AG04450 (cell line): Measurements from ENCODE around the gene MYL7. TPM values are rescaled to one million over a fixed set of nuclear protein-coding genes. Genes with fewer than 3 reads are reported as not detected.

Experiments used
- CTCF ChIA-PET: fragments of 300-600, 350-600 bp; formaldehyde crosslinking; extraction: SDS; loops from one replicate; lab custom pipeline; 2022; ENCODE audit warnings: antibody characterized with exemption, inconsistent platforms; lab: Charles Lee
- POLR2A ChIA-PET: fragments of 350-600 bp; formaldehyde crosslinking; extraction: SDS; loops from one replicate; lab custom pipeline; 2021; ENCODE audit warnings: antibody characterized with exemption, inconsistent platforms; lab: Yijun Ruan, JAX
- DNase-seq: peaks from one replicate; pipeline ENCODE4 v3.0.0-alpha.2; 2011; ENCODE audit warnings: low read depth, low spot score
- H3K27ac ChIP-seq: one replicate; pipeline ENCODE4 v1.5.1; 2012; ENCODE audit warnings: low read depth, low read length, control low read depth
- H3K27me3 ChIP-seq: one replicate; pipeline ENCODE4 v1.6.0; 2012; ENCODE audit warnings: low read length; ENCODE audit not compliant: control insufficient read depth, insufficient read depth
- H3K4me3 ChIP-seq: 2 replicates; pipeline ENCODE4 v1.5.1; 2011; ENCODE audit warnings: mild to moderate bottlenecking, low read depth, low read length, control low read depth
- H3K9me3 ChIP-seq: 2 replicates; pipeline ENCODE4 v1.5.1; 2012; ENCODE audit warnings: low read length; ENCODE audit not compliant: control insufficient read depth, insufficient read depth
- polyA minus RNA-seq: library from RNA; depleted of rRNA, polyadenylated mRNA; stranded (reverse); fragments of >200 nt; gene quantifications from 2 replicates; pipeline ENCODE4 v1.2.3, GENCODE V29; 2011; rRNA and poly(A)+ RNA removed
- polyA plus RNA-seq: library from polyadenylated mRNA; depleted of rRNA; stranded (reverse); fragments of >200 nt; gene quantifications from 2 replicates; pipeline ENCODE4 v1.2.3, GENCODE V29; 2011; rRNA removed
- TF ChIP-seq, protein P1 (sequence below): IDR thresholded peaks from 2 replicates; pipeline ENCODE4 v1.5.1; 2011; ENCODE audit warnings: low read depth, low read length, control low read depth, inconsistent platforms

The MYL7 gene
- polyA plus RNA-seq (not detected in 2 replicates), polyA minus RNA-seq (not detected in 2 replicates)

GRCh38 chr7:44141221-44141850 lies at the start of gene MYL7:
Gene MYL7, minus strand, starts transcription at chr7:44141332. Its CDS starts 27 bp downstream, at chr7:44141305.
- no peak for DNase-seq
- ChIA-PET POLR2A (no interaction called here), CTCF (interaction anchor here (0.9 kb wide), 1 partner anchor 56 kb away, joined by 3 read pairs; no protein-coding TSS in a partner anchor)
- no peak within 1 kb of the TSS for H3K4me3 ChIP-seq
- H3K27me3 ChIP-seq = peaks cover 38% of the 10 kb centered on the region
- H3K9me3 ChIP-seq = peaks cover 10% of the 10 kb centered on the region
- no peak within 1 kb of the TSS for H3K27ac ChIP-seq
- TF ChIP-seq, protein P1, sequence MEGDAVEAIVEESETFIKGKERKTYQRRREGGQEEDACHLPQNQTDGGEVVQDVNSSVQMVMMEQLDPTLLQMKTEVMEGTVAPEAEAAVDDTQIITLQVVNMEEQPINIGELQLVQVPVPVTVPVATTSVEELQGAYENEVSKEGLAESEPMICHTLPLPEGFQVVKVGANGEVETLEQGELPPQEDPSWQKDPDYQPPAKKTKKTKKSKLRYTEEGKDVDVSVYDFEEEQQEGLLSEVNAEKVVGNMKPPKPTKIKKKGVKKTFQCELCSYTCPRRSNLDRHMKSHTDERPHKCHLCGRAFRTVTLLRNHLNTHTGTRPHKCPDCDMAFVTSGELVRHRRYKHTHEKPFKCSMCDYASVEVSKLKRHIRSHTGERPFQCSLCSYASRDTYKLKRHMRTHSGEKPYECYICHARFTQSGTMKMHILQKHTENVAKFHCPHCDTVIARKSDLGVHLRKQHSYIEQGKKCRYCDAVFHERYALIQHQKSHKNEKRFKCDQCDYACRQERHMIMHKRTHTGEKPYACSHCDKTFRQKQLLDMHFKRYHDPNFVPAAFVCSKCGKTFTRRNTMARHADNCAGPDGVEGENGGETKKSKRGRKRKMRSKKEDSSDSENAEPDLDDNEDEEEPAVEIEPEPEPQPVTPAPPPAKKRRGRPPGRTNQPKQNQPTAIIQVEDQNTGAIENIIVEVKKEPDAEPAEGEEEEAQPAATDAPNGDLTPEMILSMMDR = no peak

DNA sequence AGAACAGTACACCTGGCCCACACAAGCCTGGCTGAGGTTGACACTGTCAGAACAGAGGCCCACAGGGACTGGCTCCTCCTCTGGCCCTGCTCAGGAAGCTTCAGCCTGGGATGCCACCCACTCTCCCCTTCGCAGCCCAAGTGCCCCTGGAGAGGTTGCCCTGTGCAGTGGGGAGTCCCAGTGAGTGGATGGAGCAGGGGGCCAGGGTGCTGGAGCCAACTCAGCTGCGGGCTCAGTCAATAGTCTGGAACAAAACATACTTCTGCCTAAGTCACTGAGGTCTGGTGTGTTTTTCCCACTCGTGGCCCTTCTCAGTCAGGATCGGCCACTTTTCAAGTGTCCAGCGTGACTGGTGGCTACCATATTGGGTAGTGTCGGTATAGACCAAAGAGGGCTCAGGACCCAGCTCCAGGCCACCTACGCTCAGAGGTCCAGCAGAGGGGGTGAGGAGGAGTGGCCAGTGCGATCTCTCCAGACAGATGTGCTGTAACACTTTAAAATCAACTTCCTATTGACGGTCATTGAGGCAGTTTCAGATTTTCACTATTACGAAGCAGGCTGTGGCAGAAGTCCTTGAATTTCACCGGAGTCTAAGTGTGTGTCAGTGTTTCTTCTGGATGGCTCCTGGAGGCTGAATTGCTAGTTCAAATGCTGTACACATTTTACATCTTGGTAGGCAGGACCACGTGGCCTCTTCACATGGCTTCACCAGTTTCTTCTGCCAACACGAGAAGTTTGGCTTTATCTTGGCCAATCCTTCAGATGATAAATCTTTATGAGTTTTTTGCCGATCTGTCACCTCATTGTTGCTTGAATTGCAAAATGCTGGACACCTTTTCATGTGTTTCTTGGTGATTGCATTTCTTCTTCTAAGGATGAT lies 49.1 kb upstream of the MYL7 start:
- ChIA-PET CTCF (no interaction called here), POLR2A (no interaction called here)
- TF ChIP-seq, protein P1 = no peak

DNA sequence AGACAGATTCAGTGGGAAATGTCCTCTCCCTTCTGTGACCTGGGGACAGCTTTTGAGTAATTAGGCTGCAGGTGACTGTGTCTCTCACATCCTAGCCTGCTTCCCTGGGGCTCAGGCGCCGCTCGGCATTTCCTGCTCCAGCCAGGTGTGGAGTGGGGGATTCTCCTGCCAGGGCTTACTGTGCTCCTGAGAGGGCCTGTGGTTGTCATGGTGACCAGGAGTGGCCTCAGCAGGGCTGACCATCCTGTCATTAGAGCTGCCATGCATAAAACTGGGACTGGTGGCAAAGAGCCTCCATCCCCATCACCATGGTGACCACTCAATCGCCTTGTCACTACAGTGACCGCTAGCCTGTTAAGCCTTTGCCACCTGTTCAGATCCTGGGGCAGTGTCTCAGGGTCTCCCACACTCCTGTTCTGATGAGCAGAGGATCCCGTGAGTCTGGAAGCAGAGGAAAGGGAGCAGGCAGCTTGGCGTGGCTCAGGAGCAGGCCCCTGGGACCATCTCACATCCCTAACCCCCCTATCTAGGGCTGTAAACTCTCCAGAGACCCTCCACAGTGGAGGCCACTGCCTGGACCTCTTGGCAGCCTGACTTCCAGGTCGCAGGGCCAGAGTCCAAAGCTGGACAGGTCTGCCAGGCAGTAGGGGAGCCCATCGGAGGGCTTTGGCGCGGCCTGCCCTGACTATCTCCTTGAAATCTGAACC lies 48.3 kb upstream of the MYL7 start, which contains the start of gene GCK:
GCK (minus strand) TSS at position 154 of the 707 bp plus-strand sequence. CDS start 486 bp downstream, outside the sequence.
- Histone ChIP-seq H3K9me3 (peaks cover 3% of the 10 kb centered on the region; the same call in 1 of the 2 replicates), H3K27ac (no peak within 1 kb of the TSS), H3K27me3 (peaks cover 8% of the 10 kb centered on the region), H3K4me3 (no peak within 1 kb of the TSS)
- TF ChIP-seq, protein P1 = no peak
- POLR2A ChIA-PET = no interaction called here
- no peak for DNase-seq
- CTCF ChIA-PET = no interaction called here

More for the DNA sequence above, 49.1 kb upstream of the MYL7 start:
- peaks cover 3% of the 10 kb centered on the region; the same call in 1 of the 2 replicates for H3K9me3 ChIP-seq
- H3K27me3 ChIP-seq = peaks cover 8% of the 10 kb centered on the region
- H3K4me3 ChIP-seq = no peak overlapping the region
- H3K27ac ChIP-seq = no peak overlapping the region
- no peak for DNase-seq

DNA sequence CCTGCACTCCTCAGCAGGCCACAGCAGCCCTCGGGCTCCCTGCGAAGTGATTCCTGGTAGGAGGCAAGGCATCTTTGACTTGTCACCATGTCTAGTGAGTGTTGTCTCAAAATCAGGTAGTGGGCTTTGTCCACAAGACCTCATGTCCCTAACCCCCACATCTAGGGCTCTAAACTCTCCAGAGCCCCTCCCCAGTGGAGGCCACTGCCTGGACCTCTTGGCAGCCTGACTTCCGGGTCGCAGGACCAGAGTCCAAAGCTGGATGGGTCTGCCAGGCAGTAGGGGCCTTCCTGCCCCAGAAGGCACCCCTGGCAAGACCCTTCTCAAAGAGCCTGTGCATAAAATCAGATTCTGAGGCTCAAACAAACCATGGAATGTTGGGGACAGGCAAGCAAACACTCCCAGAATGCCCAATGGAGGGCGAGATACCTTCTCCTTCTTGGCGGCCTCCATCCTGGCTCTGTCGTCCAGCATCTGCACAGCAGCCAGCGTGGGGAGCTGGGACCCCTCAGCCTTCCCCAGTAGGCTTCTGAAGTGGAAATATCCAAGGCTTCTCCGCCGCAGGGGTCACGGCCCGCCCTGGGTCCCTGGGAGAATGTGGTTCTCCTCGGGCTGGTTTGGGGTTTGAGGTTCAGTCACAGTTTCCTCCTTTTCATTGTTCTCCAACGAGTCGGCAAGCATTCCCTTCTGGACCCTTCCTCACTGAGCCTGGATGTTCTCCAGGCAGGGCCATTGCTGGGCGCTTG lies 47.5 kb upstream of the MYL7 start:
- ChIA-PET POLR2A (no interaction called here), CTCF (no interaction called here)
- TF ChIP-seq, protein P1 = no peak
- Histone ChIP-seq H3K9me3 (peaks cover under 1% of the 10 kb centered on the region; the same call in 1 of the 2 replicates), H3K4me3 (no peak overlapping the region), H3K27ac (no peak overlapping the region), H3K27me3 (peaks cover 8% of the 10 kb centered on the region)
- no peak for DNase-seq
